SK-N-SH (cell line): ENCODE results near the gene A2ML1. TPM values are rescaled to one million over a fixed set of nuclear protein-coding genes. Genes with fewer than 3 reads are reported as not detected.

Experiments used
- CTCF ChIA-PET: fragments of 300-600, 350-600 bp; formaldehyde crosslinking; extraction: SDS; loops from one replicate; lab custom pipeline; 2021; lab: Yijun Ruan, JAX
- POLR2A ChIA-PET: fragments of 350-600 bp; sonication (Branson Sonifier 250); formaldehyde crosslinking; extraction: SDS; loops from one replicate; lab custom pipeline; 2020; ENCODE audit warnings: antibody characterized with exemption, inconsistent platforms; lab: Yijun Ruan, JAX
- DNase-seq: peaks from one replicate; pipeline ENCODE4 v3.0.0; 2012
- H2AFZ ChIP-seq: fragments of 200-600 bp; sonication (generic); 2 replicates; pipeline ENCODE4 v1.8.1; 2016; ENCODE audit warnings: antibody characterized with exemption, mild to moderate bottlenecking, low read depth
- H3F3A ChIP-seq: fragments of 200-600 bp; sonication (generic); replicated peaks from 2 replicates; pipeline ENCODE3; 2016; ENCODE audit warnings: antibody characterized with exemption, mild to moderate bottlenecking; ENCODE audit not compliant: insufficient read depth
- H3K27ac ChIP-seq, 2 experiments: fragments of 200-500 bp in 1 of 2; fragments of 200-600 bp in 1 of 2; sonication (Bioruptor generic) in 1 of 2; sonication (generic), shearing (Covaris generic) in 1 of 2; 2 replicates each; pipeline versions ENCODE4 v1.5.1 to v1.6.1; 2014 to 2016; ENCODE audit warnings: low read depth in 2 of 2, inconsistent platforms in 1 of 2, low read length in 1 of 2, mild to moderate bottlenecking in 1 of 2, mixed read lengths in 1 of 2
- H3K27me3 ChIP-seq: fragments of 200-600 bp; sonication (generic), shearing (Covaris generic); 2 replicates; pipeline ENCODE4 v1.6.1; 2016; ENCODE audit warnings: mixed run types; ENCODE audit not compliant: insufficient read depth
- H3K36me3 ChIP-seq, 2 experiments: fragments of 200-500 bp in 1 of 2; fragments of 200-600 bp in 1 of 2; sonication (Bioruptor generic) in 1 of 2; sonication (generic) in 1 of 2; replicated peaks in 1 of 2; 2 replicates each; pipeline versions ENCODE3 to v1.5.1; 2014 to 2016; ENCODE audit warnings: low read length in 1 of 2, mild to moderate bottlenecking in 1 of 2; ENCODE audit not compliant: insufficient read depth in 2 of 2, control insufficient read depth in 1 of 2
- H3K4me1 ChIP-seq, 2 experiments: fragments of 200-500 bp in 1 of 2; fragments of 200-600 bp in 1 of 2; sonication (Bioruptor generic) in 1 of 2; sonication (generic), shearing (Covaris generic) in 1 of 2; 2 replicates each; pipeline versions ENCODE4 v1.5.1 to v1.6.1; 2014 to 2016; ENCODE audit warnings: low read depth in 1 of 2, low read length in 1 of 2, mixed run types in 1 of 2; ENCODE audit not compliant: insufficient read depth in 2 of 2, control insufficient read depth in 1 of 2
- H3K4me2 ChIP-seq: fragments of 200-600 bp; sonication (generic), shearing (Covaris generic); 2 replicates; pipeline ENCODE4 v1.6.1; 2017; ENCODE audit warnings: mixed run types
- H3K4me3 ChIP-seq, 2 experiments: fragments of 200-500 bp in 1 of 2; fragments of 200-600 bp in 1 of 2; sonication (Bioruptor generic) in 1 of 2; sonication (generic), shearing (Covaris generic) in 1 of 2; 2 replicates each; pipeline versions ENCODE4 v1.5.1 to v1.8.1; 2014 to 2016; ENCODE audit warnings: low read depth in 2 of 2, inconsistent platforms in 1 of 2, low read length in 1 of 2, mild to moderate bottlenecking in 1 of 2, mixed read lengths in 1 of 2, moderate library complexity in 1 of 2
- H3K79me2 ChIP-seq: fragments of 200-600 bp; sonication (generic); 2 replicates; pipeline ENCODE4 v1.8.1; 2017; ENCODE audit warnings: mild to moderate bottlenecking; ENCODE audit not compliant: insufficient read depth
- H3K9ac ChIP-seq: fragments of 200-600 bp; sonication (generic); 2 replicates; pipeline ENCODE4 v1.6.1; 2017; ENCODE audit warnings: mixed run types
- H3K9me2 ChIP-seq: fragments of 200-600 bp; sonication (generic); 2 replicates; pipeline ENCODE4 v1.6.1; 2017; ENCODE audit warnings: mixed run types
- H3K9me3 ChIP-seq: fragments of 200-600 bp; sonication (generic); 2 replicates; pipeline ENCODE4 v1.6.1; 2017; ENCODE audit warnings: mixed run types, mild to moderate bottlenecking, moderate library complexity
- H4K20me1 ChIP-seq: fragments of 200-600 bp; sonication (generic); 2 replicates; pipeline ENCODE4 v1.6.1; 2017; ENCODE audit warnings: mild to moderate bottlenecking, mixed run types; ENCODE audit not compliant: insufficient read depth
- CTCF ChIP-seq: fragments of 200-600 bp; sonication (generic); IDR thresholded peaks from 2 replicates; pipeline ENCODE4 v1.6.1; 2017; ENCODE audit warnings: antibody characterized with exemption, mild to moderate bottlenecking, moderate library complexity
- EZH2phosphoT487 ChIP-seq: fragments of 200-600 bp; sonication (generic); IDR thresholded peaks from 2 replicates; pipeline ENCODE4 v1.6.1; 2017; ENCODE audit warnings: low read depth, mixed run types, mild to moderate bottlenecking, antibody characterized with exemption, moderate library complexity, borderline replicate concordance
- FOSL2 ChIP-seq: IDR thresholded peaks from 2 replicates; pipeline ENCODE4 v1.4.0; 2012; ENCODE audit warnings: low read depth, mild to moderate bottlenecking, moderate library complexity, borderline replicate concordance
- FOXJ3 ChIP-seq: sonication (generic); formaldehyde crosslinking; IDR thresholded peaks from 2 replicates; pipeline ENCODE4 v1.5.1; 2020; ENCODE audit warnings: mild to moderate bottlenecking, missing genetic modification reagents
- FOXM1 ChIP-seq: IDR thresholded peaks from 2 replicates; pipeline ENCODE4 v1.4.0; 2012; ENCODE audit warnings: low read depth, mild to moderate bottlenecking
- GABPA ChIP-seq: IDR thresholded peaks from 2 replicates; pipeline ENCODE4 v1.4.0; 2012; ENCODE audit warnings: low read depth, mild to moderate bottlenecking
- MAX ChIP-seq: IDR thresholded peaks from 2 replicates; pipeline ENCODE4 v1.4.0; 2012; ENCODE audit warnings: low read depth
- MEF2A ChIP-seq: IDR thresholded peaks from 2 replicates; pipeline ENCODE4 v1.4.0; 2012; ENCODE audit warnings: low read depth, borderline replicate concordance
- MXI1 ChIP-seq: IDR thresholded peaks from 2 replicates; pipeline ENCODE4 v1.6.1; 2012; ENCODE audit warnings: mild to moderate bottlenecking, low read depth, low read length, improper control_type of control experiment
- RAD21 ChIP-seq: IDR thresholded peaks from 2 replicates; pipeline ENCODE4 v1.6.1; 2012; ENCODE audit warnings: mild to moderate bottlenecking, low read length
- RXRA ChIP-seq: IDR thresholded peaks from 2 replicates; pipeline ENCODE4 v1.4.0; 2012; ENCODE audit warnings: low read depth, mild to moderate bottlenecking, borderline replicate concordance
- SMC3 ChIP-seq: IDR thresholded peaks from 2 replicates; pipeline ENCODE4 v1.6.1; 2012; ENCODE audit warnings: low read depth, low read length, improper control_type of control experiment
- TEAD4 ChIP-seq: IDR thresholded peaks from 2 replicates; pipeline ENCODE4 v1.4.0; 2012; ENCODE audit warnings: mild to moderate bottlenecking, borderline replicate concordance; ENCODE audit not compliant: insufficient read depth
- USF1 ChIP-seq: IDR thresholded peaks from 2 replicates; pipeline ENCODE4 v1.4.0; 2012; ENCODE audit warnings: low read depth, borderline replicate concordance
- ZBTB33 ChIP-seq: IDR thresholded peaks from 2 replicates; pipeline ENCODE4 v1.4.0; 2012; ENCODE audit warnings: low read depth, borderline replicate concordance
- WGBS: methylation state at CpG from one replicate; pipeline ENCODE4 v1.1.6; 2017; ENCODE audit warnings: low lambda C conversion rate; 5-methylcytosine and 5-hydroxymethylcytosine counted together
- polyA plus RNA-seq, 3 experiments: library from polyadenylated mRNA; depleted of rRNA; stranded (reverse); fragments of >200 nt; gene quantifications; 2 replicates each; pipeline ENCODE4 v1.2.3, GENCODE V29; 2012
- TF ChIP-seq, protein P1 (sequence below): fragments of 150-350 bp; IDR thresholded peaks from 2 replicates; pipeline ENCODE4 v1.6.1; 2017; ENCODE audit warnings: antibody characterized with exemption, low read length, low read depth, borderline replicate concordance
- TF ChIP-seq, protein P2 (sequence below): IDR thresholded peaks from 2 replicates; pipeline ENCODE4 v1.6.1; 2012; ENCODE audit warnings: mild to moderate bottlenecking, low read depth, low read length, moderate library complexity

The A2ML1 gene
- polyA plus RNA-seq, 1 of the 3 experiments (the other 2 are of a cell fraction) = not detected

GRCh38 chr12:8890313-8891085, 68.1 kb downstream of the A2ML1 start:
- H3K27ac ChIP-seq = no peak overlapping the region
- H3K79me2 ChIP-seq = no peaks in the 10 kb centered on the region
- peak; percentile 93 for TF ChIP-seq CTCF
- no peak for TF ChIP-seq FOXJ3
- peak; percentile 80 for TF ChIP-seq RAD21
- TF ChIP-seq MXI1 = no peak
- TF ChIP-seq, protein P1, sequence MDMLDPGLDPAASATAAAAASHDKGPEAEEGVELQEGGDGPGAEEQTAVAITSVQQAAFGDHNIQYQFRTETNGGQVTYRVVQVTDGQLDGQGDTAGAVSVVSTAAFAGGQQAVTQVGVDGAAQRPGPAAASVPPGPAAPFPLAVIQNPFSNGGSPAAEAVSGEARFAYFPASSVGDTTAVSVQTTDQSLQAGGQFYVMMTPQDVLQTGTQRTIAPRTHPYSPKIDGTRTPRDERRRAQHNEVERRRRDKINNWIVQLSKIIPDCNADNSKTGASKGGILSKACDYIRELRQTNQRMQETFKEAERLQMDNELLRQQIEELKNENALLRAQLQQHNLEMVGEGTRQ = no peak
- no peak for TF ChIP-seq EZH2phosphoT487
- TF ChIP-seq MEF2A = no peak
- no peak for TF ChIP-seq FOSL2
- TF ChIP-seq USF1 = no peak
- TF ChIP-seq, protein P2, sequence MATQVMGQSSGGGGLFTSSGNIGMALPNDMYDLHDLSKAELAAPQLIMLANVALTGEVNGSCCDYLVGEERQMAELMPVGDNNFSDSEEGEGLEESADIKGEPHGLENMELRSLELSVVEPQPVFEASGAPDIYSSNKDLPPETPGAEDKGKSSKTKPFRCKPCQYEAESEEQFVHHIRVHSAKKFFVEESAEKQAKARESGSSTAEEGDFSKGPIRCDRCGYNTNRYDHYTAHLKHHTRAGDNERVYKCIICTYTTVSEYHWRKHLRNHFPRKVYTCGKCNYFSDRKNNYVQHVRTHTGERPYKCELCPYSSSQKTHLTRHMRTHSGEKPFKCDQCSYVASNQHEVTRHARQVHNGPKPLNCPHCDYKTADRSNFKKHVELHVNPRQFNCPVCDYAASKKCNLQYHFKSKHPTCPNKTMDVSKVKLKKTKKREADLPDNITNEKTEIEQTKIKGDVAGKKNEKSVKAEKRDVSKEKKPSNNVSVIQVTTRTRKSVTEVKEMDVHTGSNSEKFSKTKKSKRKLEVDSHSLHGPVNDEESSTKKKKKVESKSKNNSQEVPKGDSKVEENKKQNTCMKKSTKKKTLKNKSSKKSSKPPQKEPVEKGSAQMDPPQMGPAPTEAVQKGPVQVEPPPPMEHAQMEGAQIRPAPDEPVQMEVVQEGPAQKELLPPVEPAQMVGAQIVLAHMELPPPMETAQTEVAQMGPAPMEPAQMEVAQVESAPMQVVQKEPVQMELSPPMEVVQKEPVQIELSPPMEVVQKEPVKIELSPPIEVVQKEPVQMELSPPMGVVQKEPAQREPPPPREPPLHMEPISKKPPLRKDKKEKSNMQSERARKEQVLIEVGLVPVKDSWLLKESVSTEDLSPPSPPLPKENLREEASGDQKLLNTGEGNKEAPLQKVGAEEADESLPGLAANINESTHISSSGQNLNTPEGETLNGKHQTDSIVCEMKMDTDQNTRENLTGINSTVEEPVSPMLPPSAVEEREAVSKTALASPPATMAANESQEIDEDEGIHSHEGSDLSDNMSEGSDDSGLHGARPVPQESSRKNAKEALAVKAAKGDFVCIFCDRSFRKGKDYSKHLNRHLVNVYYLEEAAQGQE = no peak
- no peak for TF ChIP-seq GABPA
- no peak for TF ChIP-seq MAX
- TF ChIP-seq FOXM1 = no peak
- TF ChIP-seq RXRA = no peak
- TF ChIP-seq SMC3 = peak; percentile 79
- no peak for TF ChIP-seq ZBTB33
- no peak for TF ChIP-seq TEAD4
- H3K9me3 ChIP-seq = no peaks in the 10 kb centered on the region
- ChIA-PET POLR2A (interaction anchor here (0.6 to 1.3 kb wide), 3 partner anchors 67 to 212 kb away, joined by 3 to 4 read pairs (median 4); no protein-coding TSS in a partner anchor), CTCF (interaction anchor here (0.6 to 4.0 kb wide), 67 partner anchors 9 to 348 kb away, joined by 3 to 48 read pairs (median 6); partner anchors contain the start of genes AICDA and PHC1)
- H3K36me3 ChIP-seq = no peaks in the 10 kb centered on the region
- H2AFZ ChIP-seq = peak overlapping the region; percentile 83
- H3K9me2 ChIP-seq = no peaks in the 10 kb centered on the region
- peak overlapping the region; percentile 71 for H3K4me2 ChIP-seq
- no peaks in the 10 kb centered on the region for H3K27me3 ChIP-seq
- no peaks in the 10 kb centered on the region for H3K4me1 ChIP-seq
- peak overlapping the region; percentile 32; the same call in 1 of the 2 replicates for H3K9ac ChIP-seq
- no peaks in the 10 kb centered on the region for H4K20me1 ChIP-seq
- 30% methylated on average over 14 of the region's 14 CpGs for WGBS
- DNase-seq = peak; percentile 76
- peak overlapping the region; percentile 50 to 67 for H3K4me3 ChIP-seq
- H3F3A ChIP-seq = no peaks in the 10 kb centered on the region
